HT1080 (cell line): ENCODE measurements around the gene CDK5. TPM values are rescaled to one million over a fixed set of nuclear protein-coding genes. Genes with fewer than 3 reads are reported as not detected.

Source experiments
- DNase-seq: peaks from one replicate; pipeline ENCODE4 v3.0.0-alpha.2; 2015; ENCODE audit warnings: low read depth
- polyA plus RNA-seq, 2 experiments: library from polyadenylated mRNA; depleted of rRNA; stranded (reverse); fragments of >200 nt; gene quantifications; 2 replicates each; pipeline ENCODE4 v1.2.3, GENCODE V29; 2015
- total RNA-seq: library from RNA; depleted of rRNA; stranded (reverse); fragments of >200 nt; shearing (Covaris generic); gene quantifications from 2 replicates; pipeline ENCODE4 v1.2.3, GENCODE V29; 2014; rRNA removed

The CDK5 gene
- 67.8 and 70.2 TPM in 2 replicates for total RNA-seq
- 34.2 and 35.8 TPM in 2 replicates for polyA plus RNA-seq (2015; cell fraction: cytosol; rRNA removed)
- 16.9 and 19.1 TPM in 2 replicates for polyA plus RNA-seq (2015; cell fraction: nucleus; rRNA removed)

- DNase-seq = no peak
These were observed at the start of gene CDK5 for GRCh38 chr7:151057506-151057988. Gene CDK5, minus strand, starts transcription at chr7:151057897. Its CDS starts 49 bp downstream, at chr7:151057848.

- DNase-seq = peak; percentile 46
These were observed 46.9 kb upstream of the CDK5 start for GRCh38 chr7:151104411-151105235.

GRCh38 chr7:151103973-151104372 is 46.3 kb upstream of the CDK5 start:
- DNase-seq = no peak

GRCh38 chr7:151102991-151103390 is 45.3 kb upstream of the CDK5 start:
- DNase-seq = no peak

GRCh38 chr7:151101621-151102396 is 44.1 kb upstream of the CDK5 start:
- DNase-seq = no peak

GRCh38 chr7:151100921-151101320 is 43.2 kb upstream of the CDK5 start:
- DNase-seq = no peak

- DNase-seq = no peak
These were observed 42.0 kb upstream of the CDK5 start for GRCh38 chr7:151099486-151100211.

GRCh38 chr7:151095828-151096475 is 38.3 kb upstream of the CDK5 start:
- no peak for DNase-seq

- no peak for DNase-seq
These were observed 37.6 kb upstream of the CDK5 start for GRCh38 chr7:151095123-151095797.

- DNase-seq = no peak
These were observed 37.0 kb upstream of the CDK5 start for GRCh38 chr7:151094675-151095074.

- DNase-seq = no peak
These were observed 36.1 kb upstream of the CDK5 start for GRCh38 chr7:151093748-151094147.

- no peak for DNase-seq
These were observed 34.3 kb upstream of the CDK5 start for GRCh38 chr7:151091988-151092387.

- no peak for DNase-seq
These were observed 33.7 kb upstream of the CDK5 start for GRCh38 chr7:151091431-151091830.

GRCh38 chr7:151091003-151091402 is 33.3 kb upstream of the CDK5 start:
- no peak for DNase-seq

- DNase-seq = no peak
These were observed 32.4 kb upstream of the CDK5 start for GRCh38 chr7:151089893-151090730.

- no peak for DNase-seq
These were observed 31.4 kb upstream of the CDK5 start for GRCh38 chr7:151088856-151089699.

GRCh38 chr7:151088019-151088855 is 30.5 kb upstream of the CDK5 start:
- no peak for DNase-seq
